GM12878 (cell line): ENCODE measurements around the gene NPY5R. TPM values are rescaled to one million over a fixed set of nuclear protein-coding genes. Genes with fewer than 3 reads are reported as not detected.

Source experiments
- ATAC-seq: fragments of 200-7000 bp; cut with Tn5 transposase; 3 replicates; pipeline ENCODE4 v1.9.1; 2020; ENCODE audit warnings: mild to moderate bottlenecking, moderate library complexity
- BruUV-seq: library from RNA; stranded (reverse); fragments of 400-500 nt; replicated peaks from 2 replicates; lab custom pipeline; 2021; lab: Mats Ljungman, UMichigan
- CTCF ChIA-PET: fragments of 300-600 bp; sonication (Branson Sonifier 250); formaldehyde crosslinking; extraction: SDS; loops from one replicate; lab custom pipeline; 2021; ENCODE audit warnings: inconsistent platforms; lab: Yijun Ruan, JAX
- POLR2A ChIA-PET: fragments of 350-600 bp; formaldehyde crosslinking; extraction: SDS; loops from one replicate; lab custom pipeline; 2021; ENCODE audit warnings: inconsistent platforms; lab: Charles Lee
- RAD21 ChIA-PET: fragments of 300-600 bp; sonication (Branson Sonifier 250); formaldehyde crosslinking; loops from one replicate; lab custom pipeline; 2023; ENCODE audit warnings: antibody characterized with exemption; ENCODE audit not compliant: unreplicated experiment; lab: Charles Lee
- SMC1A ChIA-PET: fragments of 300-600 bp; sonication (Branson Sonifier 250); formaldehyde crosslinking; loops from one replicate; lab custom pipeline; 2023; ENCODE audit not compliant: unreplicated experiment, uncharacterized antibody; lab: Charles Lee
- DNase-seq: peaks from one replicate; pipeline ENCODE4 v3.0.0-alpha.2; 2011; ENCODE audit warnings: low read depth, low spot score
- FAIRE-seq: peaks from 3 replicates; lab custom pipeline; 2011; peaks lifted over from hg19 to GRCh38; lab: Jason Lieb, UNC
- H2AFZ ChIP-seq: 2 replicates; pipeline ENCODE4 v1.6.0; 2011; ENCODE audit warnings: low read depth, low read length, control low read depth; ENCODE audit not compliant: control insufficient read depth
- H3K27ac ChIP-seq: 2 replicates; pipeline ENCODE4 v1.5.1; 2011; ENCODE audit warnings: control low read depth; ENCODE audit not compliant: control insufficient read depth, insufficient read depth
- H3K27me3 ChIP-seq, 2 experiments: replicated peaks in 1 of 2; 2 replicates each; pipeline versions ENCODE4 v1.6.0 to v1.6.1; 2011; ENCODE audit warnings: low read length in 1 of 2; ENCODE audit not compliant: control insufficient read depth in 2 of 2, insufficient read depth in 2 of 2
- H3K36me3 ChIP-seq, 2 experiments: 2 replicates each; pipeline ENCODE4 v1.5.1; 2011; ENCODE audit warnings: low read length in 1 of 2; ENCODE audit not compliant: control insufficient read depth in 2 of 2, insufficient read depth in 2 of 2
- H3K4me1 ChIP-seq: 2 replicates; pipeline ENCODE4 v1.6.1; 2011; ENCODE audit warnings: mild to moderate bottlenecking, low read length, moderate library complexity, mixed read lengths; ENCODE audit not compliant: control insufficient read depth, insufficient read depth
- H3K4me2 ChIP-seq: 2 replicates; pipeline ENCODE4 v1.6.0; 2011; ENCODE audit warnings: control low read depth; ENCODE audit not compliant: control insufficient read depth, insufficient read depth
- H3K4me3 ChIP-seq: fragments of 200-600 bp; sonication (generic); 2 replicates; pipeline ENCODE4 v1.5.1; 2016
- H3K79me2 ChIP-seq: 2 replicates; pipeline ENCODE4 v1.6.0; 2011; ENCODE audit warnings: low read length; ENCODE audit not compliant: control insufficient read depth, insufficient read depth
- H3K9ac ChIP-seq: 2 replicates; pipeline ENCODE4 v1.8.0; 2011; ENCODE audit warnings: low read length, control low read depth, mixed read lengths; ENCODE audit not compliant: control insufficient read depth, insufficient read depth
- H3K9me3 ChIP-seq: replicated peaks from 3 replicates; pipeline ENCODE4 v1.5.1; 2011; ENCODE audit warnings: mild to moderate bottlenecking, low read length; ENCODE audit not compliant: control insufficient read depth, insufficient read depth
- H4K20me1 ChIP-seq: 2 replicates; pipeline ENCODE4 v1.6.0; 2011; ENCODE audit not compliant: control insufficient read depth, insufficient read depth
- HDAC6 ChIP-seq: fragments of 200-600 bp; sonication (generic); IDR thresholded peaks from one replicate; pipeline ENCODE4 v1.8.0; 2017; ENCODE audit warnings: antibody characterized with exemption; ENCODE audit not compliant: unreplicated experiment
- HDGF ChIP-seq: fragments of 450-650 bp; IDR thresholded peaks from 2 replicates; pipeline ENCODE4 v1.6.1; 2016; ENCODE audit warnings: antibody characterized with exemption
- IKZF1 ChIP-seq: fragments of 450-650 bp; conservative IDR thresholded peaks from 2 replicates; pipeline ENCODE4 v1.6.1; 2017; ENCODE audit warnings: antibody characterized with exemption, mild to moderate bottlenecking
- POLR2AphosphoS5 ChIP-seq: IDR thresholded peaks from 2 replicates; pipeline ENCODE4 v1.6.1; 2011; ENCODE audit warnings: mild to moderate bottlenecking, low read length, inconsistent platforms
- RFX5 ChIP-seq: IDR thresholded peaks from 2 replicates; pipeline ENCODE4 v1.6.1; 2011; ENCODE audit warnings: low read depth, low read length, improper control_type of control experiment
- ZNF274 ChIP-seq: IDR thresholded peaks from one replicate; pipeline ENCODE4 v1.8.0; 2011; ENCODE audit not compliant: insufficient read length, insufficient read depth
- WGBS: methylation state at CpG from one replicate; pipeline ENCODE4 v1.1.6; 2016; ENCODE audit warnings: low lambda C conversion rate; ENCODE audit not compliant: insufficient replicate concordance, insufficient coverage; ENCODE audit errors: missing lambda C conversion rate; 5-methylcytosine and 5-hydroxymethylcytosine counted together
- in situ Hi-C: fragments of 300-500 bp; cut with MboI; formaldehyde crosslinking; loops from 9 replicates; pipeline ENCODE4 v1.14.3; 2018; ENCODE audit warnings: mixed read lengths
- intact Hi-C: fragments of 100-400 bp; cut with micrococcal nuclease; formaldehyde crosslinking; loops from one replicate; pipeline ENCODE4 v1.14.2; 2022; ENCODE audit not compliant: unreplicated experiment
- polyA plus RNA-seq, 11 experiments: library from polyadenylated mRNA; depleted of rRNA in 4 of 11; unstranded in 6 of 11; stranded (reverse) in 5 of 11; fragments of >200 nt; fragmentation: Nextera tagmentation in 4 of 11; fragmentation: Illumina TruSeq in 1 of 11; extraction: Ambion mirVana in 4 of 11; extraction: Trizol in 1 of 11; gene quantifications; 1 replicate in 1 of 11; 2 replicates in 10 of 11; pipeline versions ENCODE4 v1.2.1 to v1.2.3, GENCODE V29; 2011 to 2016; ENCODE audit warnings: inconsistent platforms in 2 of 11, missing spikeins in 2 of 11, low read depth in 1 of 11
- total RNA-seq, 4 experiments: library from RNA; depleted of rRNA in 3 of 4; stranded (reverse); fragments of >200 nt in 3 of 4; fragmentation: Illumina TruSeq in 1 of 4; extraction: Trizol in 1 of 4; gene quantifications; 2 replicates each; pipeline versions ENCODE4 v1.2.1 to v1.2.3, GENCODE V29; 2013 to 2021
- TF ChIP-seq, protein P1 (sequence below): fragments of 450-650 bp; IDR thresholded peaks from 2 replicates; pipeline ENCODE4 v1.6.1; 2018; ENCODE audit warnings: borderline replicate concordance, mild to moderate bottlenecking; ENCODE audit not compliant: partially characterized antibody
- TF ChIP-seq, protein P2 (sequence below): IDR thresholded peaks from 2 replicates; pipeline ENCODE4 v1.6.1; 2012; ENCODE audit warnings: mild to moderate bottlenecking, low read depth, low read length

Gene NPY5R
- total and polyA plus RNA-seq, 10 of the 15 experiments (the other 5 are each of a cell fraction or from before 2014, with no cell fraction given), result not detected

- TF ChIP-seq, protein P1, sequence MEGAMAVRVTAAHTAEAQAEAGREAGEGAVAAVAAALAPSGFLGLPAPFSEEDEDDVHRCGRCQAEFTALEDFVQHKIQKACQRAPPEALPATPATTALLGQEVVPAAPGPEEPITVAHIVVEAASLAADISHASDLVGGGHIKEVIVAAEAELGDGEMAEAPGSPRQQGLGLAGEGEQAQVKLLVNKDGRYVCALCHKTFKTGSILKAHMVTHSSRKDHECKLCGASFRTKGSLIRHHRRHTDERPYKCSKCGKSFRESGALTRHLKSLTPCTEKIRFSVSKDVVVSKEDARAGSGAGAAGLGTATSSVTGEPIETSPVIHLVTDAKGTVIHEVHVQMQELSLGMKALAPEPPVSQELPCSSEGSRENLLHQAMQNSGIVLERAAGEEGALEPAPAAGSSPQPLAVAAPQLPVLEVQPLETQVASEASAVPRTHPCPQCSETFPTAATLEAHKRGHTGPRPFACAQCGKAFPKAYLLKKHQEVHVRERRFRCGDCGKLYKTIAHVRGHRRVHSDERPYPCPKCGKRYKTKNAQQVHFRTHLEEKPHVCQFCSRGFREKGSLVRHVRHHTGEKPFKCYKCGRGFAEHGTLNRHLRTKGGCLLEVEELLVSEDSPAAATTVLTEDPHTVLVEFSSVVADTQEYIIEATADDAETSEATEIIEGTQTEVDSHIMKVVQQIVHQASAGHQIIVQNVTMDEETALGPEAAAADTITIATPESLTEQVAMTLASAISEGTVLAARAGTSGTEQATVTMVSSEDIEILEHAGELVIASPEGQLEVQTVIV, result no peak
- TF ChIP-seq, protein P2, sequence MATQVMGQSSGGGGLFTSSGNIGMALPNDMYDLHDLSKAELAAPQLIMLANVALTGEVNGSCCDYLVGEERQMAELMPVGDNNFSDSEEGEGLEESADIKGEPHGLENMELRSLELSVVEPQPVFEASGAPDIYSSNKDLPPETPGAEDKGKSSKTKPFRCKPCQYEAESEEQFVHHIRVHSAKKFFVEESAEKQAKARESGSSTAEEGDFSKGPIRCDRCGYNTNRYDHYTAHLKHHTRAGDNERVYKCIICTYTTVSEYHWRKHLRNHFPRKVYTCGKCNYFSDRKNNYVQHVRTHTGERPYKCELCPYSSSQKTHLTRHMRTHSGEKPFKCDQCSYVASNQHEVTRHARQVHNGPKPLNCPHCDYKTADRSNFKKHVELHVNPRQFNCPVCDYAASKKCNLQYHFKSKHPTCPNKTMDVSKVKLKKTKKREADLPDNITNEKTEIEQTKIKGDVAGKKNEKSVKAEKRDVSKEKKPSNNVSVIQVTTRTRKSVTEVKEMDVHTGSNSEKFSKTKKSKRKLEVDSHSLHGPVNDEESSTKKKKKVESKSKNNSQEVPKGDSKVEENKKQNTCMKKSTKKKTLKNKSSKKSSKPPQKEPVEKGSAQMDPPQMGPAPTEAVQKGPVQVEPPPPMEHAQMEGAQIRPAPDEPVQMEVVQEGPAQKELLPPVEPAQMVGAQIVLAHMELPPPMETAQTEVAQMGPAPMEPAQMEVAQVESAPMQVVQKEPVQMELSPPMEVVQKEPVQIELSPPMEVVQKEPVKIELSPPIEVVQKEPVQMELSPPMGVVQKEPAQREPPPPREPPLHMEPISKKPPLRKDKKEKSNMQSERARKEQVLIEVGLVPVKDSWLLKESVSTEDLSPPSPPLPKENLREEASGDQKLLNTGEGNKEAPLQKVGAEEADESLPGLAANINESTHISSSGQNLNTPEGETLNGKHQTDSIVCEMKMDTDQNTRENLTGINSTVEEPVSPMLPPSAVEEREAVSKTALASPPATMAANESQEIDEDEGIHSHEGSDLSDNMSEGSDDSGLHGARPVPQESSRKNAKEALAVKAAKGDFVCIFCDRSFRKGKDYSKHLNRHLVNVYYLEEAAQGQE, result no peak
These were observed at the start of gene NPY5R (continued) for GRCh38 chr4:163343604-163344146.

GRCh38 chr4:163295138-163295537 is 48.6 kb upstream of the NPY5R start:
- H3K9me3 ChIP-seq, result no peaks in the 10 kb centered on the region
- no peaks in the 10 kb centered on the region for H3K36me3 ChIP-seq
- whole genome bisulfite sequencing, result 6% methylated on average over 3 of the region's 3 CpGs
- in situ Hi-C loops (no loop called here), intact Hi-C loops (no loop called here)
- H3K9ac ChIP-seq, result no peak overlapping the region
- no peak overlapping the region for H3K4me3 ChIP-seq
- ChIA-PET SMC1A (interaction anchor here (1.4 kb wide), 1 partner anchor 14 kb away, joined by 3 read pairs; no protein-coding TSS in a partner anchor), RAD21 (no interaction called here), POLR2A (no interaction called here), CTCF (no interaction called here)
- no peak overlapping the region for H3K27ac ChIP-seq
- no TSS peak for BruUV-seq
- no peak overlapping the region for H3K4me2 ChIP-seq
- H4K20me1 ChIP-seq, result no peaks in the 10 kb centered on the region
- H2AFZ ChIP-seq, result no peak overlapping the region
- no peak for DNase-seq
- no peaks in the 10 kb centered on the region for H3K4me1 ChIP-seq
- FAIRE-seq, result no peak
- H3K79me2 ChIP-seq, result no peaks in the 10 kb centered on the region
- no peaks in the 10 kb centered on the region for H3K27me3 ChIP-seq
- TF ChIP-seq ZNF274 (no peak), IKZF1 (no peak), RFX5 (no peak), HDAC6 (no peak), HDGF (no peak), POLR2AphosphoS5 (no peak)
- ATAC-seq, result no peak
